ENCODE results near the gene ABLIM2.

Gene ABLIM2

DNA sequence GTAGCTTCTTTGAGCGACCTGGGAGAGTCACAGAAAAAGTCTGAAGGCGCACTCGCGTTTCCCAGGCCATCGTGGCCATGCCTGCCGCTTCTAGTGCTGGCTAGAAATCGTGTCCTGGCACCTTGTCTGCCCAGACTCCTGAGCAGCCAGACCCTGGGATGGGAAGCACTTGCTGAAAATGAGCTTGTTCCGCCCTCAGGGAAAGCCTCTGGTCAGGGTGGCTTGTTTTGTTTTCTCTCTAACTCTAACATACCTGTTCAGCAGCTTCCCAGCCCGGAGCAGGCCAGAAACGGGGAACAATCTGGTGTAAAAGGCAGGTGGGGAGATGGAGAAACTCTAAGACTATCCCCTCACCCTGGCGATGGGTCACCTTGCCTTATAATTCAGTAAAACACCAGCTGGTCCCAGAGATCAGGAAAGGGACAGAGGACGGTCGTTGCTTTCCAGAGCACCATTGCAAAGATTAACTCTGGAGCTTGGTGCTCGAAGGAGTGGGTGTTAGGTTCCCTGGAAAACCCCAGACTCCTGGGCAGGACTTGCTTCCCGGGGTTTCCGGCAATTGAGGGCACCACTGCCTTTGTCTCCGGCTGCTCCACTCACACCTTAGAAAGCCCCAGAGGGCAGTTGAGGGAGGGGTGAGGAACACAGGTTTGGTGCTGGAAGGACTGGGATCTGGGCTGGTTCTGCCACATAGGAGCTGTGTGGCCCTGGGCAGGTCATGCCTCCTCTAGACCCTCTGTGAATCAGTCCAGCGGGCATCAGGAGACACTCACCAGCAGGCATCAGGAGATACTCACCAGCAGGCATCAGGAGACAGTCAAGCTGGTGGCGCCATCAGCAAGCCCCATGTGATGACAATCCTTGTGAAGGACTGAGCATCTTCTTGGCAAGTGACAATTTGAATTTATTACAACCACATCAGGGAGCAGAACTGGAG, 36.0 kb upstream of the ABLIM2 start:
- no peaks in the 10 kb centered on the region for H3K9me3 ChIP-seq (replicated peaks; ENCODE audit: insufficient read depth, low read length)
- H3K4me1 ChIP-seq (ENCODE audit: low read length), result peaks cover 15% of the 10 kb centered on the region
- DNase-seq, result no peak
- no peak overlapping the region for H3K4me3 ChIP-seq (ENCODE audit: low read length)
- peaks cover 7% of the 10 kb centered on the region; the same call in 1 of the 2 replicates for H3F3A ChIP-seq (ENCODE audit: insufficient read depth, low read length)
- H3K9ac ChIP-seq (ENCODE audit: low read length), result no peak overlapping the region
- no peaks in the 10 kb centered on the region for H4K20me1 ChIP-seq (ENCODE audit: insufficient read depth, low read length)
- H3K9me2 ChIP-seq (replicated peaks; ENCODE audit: insufficient read depth, low read length), result no peaks in the 10 kb centered on the region
- H3K79me2 ChIP-seq (ENCODE audit: low read length), result no peaks in the 10 kb centered on the region
- no peak overlapping the region for H3K27ac ChIP-seq (ENCODE audit: low read length)
- TF ChIP-seq EZH2 (optimal IDR thresholded peaks at IDR 0.05; ENCODE audit: low read depth, low read length) (no peak), EZH2phosphoT487 (IDR thresholded peaks at IDR 0.05; ENCODE audit: low read length) (no peak)
- TF ChIP-seq, protein P1, sequence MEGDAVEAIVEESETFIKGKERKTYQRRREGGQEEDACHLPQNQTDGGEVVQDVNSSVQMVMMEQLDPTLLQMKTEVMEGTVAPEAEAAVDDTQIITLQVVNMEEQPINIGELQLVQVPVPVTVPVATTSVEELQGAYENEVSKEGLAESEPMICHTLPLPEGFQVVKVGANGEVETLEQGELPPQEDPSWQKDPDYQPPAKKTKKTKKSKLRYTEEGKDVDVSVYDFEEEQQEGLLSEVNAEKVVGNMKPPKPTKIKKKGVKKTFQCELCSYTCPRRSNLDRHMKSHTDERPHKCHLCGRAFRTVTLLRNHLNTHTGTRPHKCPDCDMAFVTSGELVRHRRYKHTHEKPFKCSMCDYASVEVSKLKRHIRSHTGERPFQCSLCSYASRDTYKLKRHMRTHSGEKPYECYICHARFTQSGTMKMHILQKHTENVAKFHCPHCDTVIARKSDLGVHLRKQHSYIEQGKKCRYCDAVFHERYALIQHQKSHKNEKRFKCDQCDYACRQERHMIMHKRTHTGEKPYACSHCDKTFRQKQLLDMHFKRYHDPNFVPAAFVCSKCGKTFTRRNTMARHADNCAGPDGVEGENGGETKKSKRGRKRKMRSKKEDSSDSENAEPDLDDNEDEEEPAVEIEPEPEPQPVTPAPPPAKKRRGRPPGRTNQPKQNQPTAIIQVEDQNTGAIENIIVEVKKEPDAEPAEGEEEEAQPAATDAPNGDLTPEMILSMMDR (IDR thresholded peaks at IDR 0.05; ENCODE audit: low read length), result no peak
- no peak overlapping the region for H2AFZ ChIP-seq (ENCODE audit: low read length)
- H3K27me3 ChIP-seq (replicated peaks; ENCODE audit: insufficient read depth, low read length), result peaks cover 24% of the 10 kb centered on the region
- H3K36me3 ChIP-seq (replicated peaks; ENCODE audit: insufficient read depth, low read length), result no peaks in the 10 kb centered on the region
- no peak overlapping the region for H3K4me2 ChIP-seq (ENCODE audit: low read depth, low read length)

DNA sequence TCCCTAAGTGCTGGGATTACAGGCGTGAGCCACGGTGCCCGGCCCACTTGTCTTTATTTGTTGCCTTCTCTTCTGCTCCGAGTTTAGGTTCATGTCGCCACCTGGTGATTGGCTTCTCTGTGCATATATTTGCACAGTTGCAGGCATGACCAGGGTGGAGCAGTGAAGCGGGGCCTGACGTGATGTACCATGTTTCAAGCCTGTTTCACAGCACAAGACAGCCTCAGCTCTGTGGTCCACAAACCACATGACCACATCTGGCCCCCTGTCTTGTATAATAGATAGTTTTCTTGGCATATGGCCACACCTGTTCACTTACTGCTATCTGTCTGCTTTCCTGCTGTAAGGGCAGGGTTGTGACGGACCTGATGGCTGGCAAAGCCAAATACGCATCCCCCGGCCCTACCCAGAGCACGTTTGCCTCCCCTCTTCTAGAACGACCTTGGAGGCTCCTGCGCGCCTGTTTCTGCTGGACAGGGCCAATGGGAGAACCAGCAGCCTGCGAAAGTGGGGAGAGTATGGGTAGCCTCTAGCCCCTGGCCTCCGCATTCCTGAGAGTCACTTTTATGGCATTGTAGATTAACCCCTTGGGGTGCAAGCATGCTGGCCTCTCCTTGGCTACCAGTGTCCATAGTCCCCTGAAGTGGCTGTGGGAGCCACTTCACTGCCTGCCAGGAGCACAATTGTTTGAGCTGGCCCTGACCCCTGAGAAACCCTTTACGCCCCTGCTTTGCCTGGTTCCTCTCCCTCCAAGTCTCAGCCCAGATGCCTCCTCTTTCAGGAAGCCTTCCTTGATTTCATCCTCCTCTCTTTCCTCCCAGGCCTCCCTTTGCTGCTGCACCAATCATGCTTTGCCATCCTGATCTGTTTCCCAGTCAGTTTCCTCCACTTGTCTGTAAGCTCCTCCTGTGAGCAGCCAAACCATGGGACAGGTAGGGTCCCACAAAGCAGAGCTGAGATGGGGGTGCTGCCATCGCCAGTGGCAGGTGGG, 34.4 kb upstream of the ABLIM2 start:
- Histone ChIP-seq H3F3A (ENCODE audit: insufficient read depth, low read length) (peaks cover 7% of the 10 kb centered on the region; the same call in 1 of the 2 replicates), H3K4me2 (ENCODE audit: low read depth, low read length) (no peak overlapping the region), H4K20me1 (ENCODE audit: insufficient read depth, low read length) (no peaks in the 10 kb centered on the region), H3K9me3 (replicated peaks; ENCODE audit: insufficient read depth, low read length) (no peaks in the 10 kb centered on the region), H3K27ac (ENCODE audit: low read length) (no peak overlapping the region), H3K4me3 (ENCODE audit: low read length) (no peak overlapping the region), H3K36me3 (replicated peaks; ENCODE audit: insufficient read depth, low read length) (no peaks in the 10 kb centered on the region), H2AFZ (ENCODE audit: low read length) (no peak overlapping the region), H3K9me2 (replicated peaks; ENCODE audit: insufficient read depth, low read length) (no peaks in the 10 kb centered on the region), H3K9ac (ENCODE audit: low read length) (no peak overlapping the region), H3K79me2 (ENCODE audit: low read length) (no peaks in the 10 kb centered on the region), H3K27me3 (replicated peaks; ENCODE audit: insufficient read depth, low read length) (peaks cover 30% of the 10 kb centered on the region), H3K4me1 (ENCODE audit: low read length) (peaks cover 12% of the 10 kb centered on the region)
- TF ChIP-seq EZH2phosphoT487 (IDR thresholded peaks at IDR 0.05; ENCODE audit: low read length), result no peak
- TF ChIP-seq, protein P1 (IDR thresholded peaks at IDR 0.05; ENCODE audit: low read length), result peak; percentile 37
- DNase-seq, result peak; percentile 69

DNA sequence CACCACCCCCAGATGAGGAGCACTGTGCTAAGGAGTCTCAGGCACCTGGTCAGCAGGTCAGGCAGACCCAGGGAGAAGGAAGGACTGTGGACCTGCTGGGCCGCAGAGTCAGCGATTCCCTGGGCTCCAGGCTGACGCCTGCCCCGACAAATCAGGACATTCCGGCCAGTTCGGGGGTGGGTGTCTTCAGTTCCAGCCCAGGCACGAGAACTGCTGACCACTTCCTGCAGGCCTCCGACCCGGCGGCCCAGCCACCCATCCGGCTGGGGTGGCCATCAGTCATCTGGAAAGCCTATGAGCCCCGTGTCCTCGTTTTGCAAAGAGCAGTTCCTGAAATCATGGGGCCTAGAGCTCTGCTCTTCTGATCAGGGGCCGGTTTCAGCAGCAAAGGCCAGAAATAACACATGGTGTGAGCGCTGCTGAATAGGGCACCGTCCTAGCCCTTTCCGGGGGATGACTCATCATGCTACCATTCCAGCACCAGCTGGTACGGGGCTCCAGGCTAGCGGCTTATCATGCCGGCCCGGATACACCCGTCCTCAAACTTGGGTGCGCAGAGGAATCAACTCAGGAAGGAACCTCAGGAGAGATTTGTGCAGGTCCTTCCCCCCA, 32.6 kb upstream of the ABLIM2 start:
- H3K4me3 ChIP-seq (ENCODE audit: low read length), result no peak overlapping the region
- H3K27ac ChIP-seq (ENCODE audit: low read length), result peak overlapping the region; percentile 77
- H3K4me2 ChIP-seq (ENCODE audit: low read depth, low read length), result peak overlapping the region; percentile 15; the same call in 1 of the 2 replicates
- H3K9me3 ChIP-seq (replicated peaks; ENCODE audit: insufficient read depth, low read length), result no peaks in the 10 kb centered on the region
- TF ChIP-seq EZH2 (optimal IDR thresholded peaks at IDR 0.05; ENCODE audit: low read depth, low read length) (no peak), EZH2phosphoT487 (IDR thresholded peaks at IDR 0.05; ENCODE audit: low read length) (no peak)
- TF ChIP-seq, protein P1 (IDR thresholded peaks at IDR 0.05; ENCODE audit: low read length), result no peak
- no peaks in the 10 kb centered on the region for H3K79me2 ChIP-seq (ENCODE audit: low read length)
- no peaks in the 10 kb centered on the region for H3K9me2 ChIP-seq (replicated peaks; ENCODE audit: insufficient read depth, low read length)
- no peaks in the 10 kb centered on the region for H3K36me3 ChIP-seq (replicated peaks; ENCODE audit: insufficient read depth, low read length)
- H3K4me1 ChIP-seq (ENCODE audit: low read length), result peaks cover 12% of the 10 kb centered on the region
- peak; percentile 63 for DNase-seq
- peaks cover 7% of the 10 kb centered on the region; the same call in 1 of the 2 replicates for H3F3A ChIP-seq (ENCODE audit: insufficient read depth, low read length)
- peak overlapping the region; percentile 62; the same call in 1 of the 2 replicates for H2AFZ ChIP-seq (ENCODE audit: low read length)
- H4K20me1 ChIP-seq (ENCODE audit: insufficient read depth, low read length), result no peaks in the 10 kb centered on the region
- H3K9ac ChIP-seq (ENCODE audit: low read length), result peak overlapping the region; percentile 27; the same call in 1 of the 2 replicates
- peaks cover 41% of the 10 kb centered on the region for H3K27me3 ChIP-seq (replicated peaks; ENCODE audit: insufficient read depth, low read length)
